Fibroblast of peridontal ligament (primary cell): ENCODE measurements around the gene HINT3.
"Not testable (repeated sequence)": the region's sequence is repeated elsewhere in the genome, so short reads cannot be mapped to it uniquely, and the experiment has no call there.

Source experiments
- DNase-seq: peaks from one replicate; pipeline ENCODE4 v3.0.0-alpha.2; 2010; ENCODE audit errors: extremely low read depth

Gene HINT3

GRCh38 chr6:125961117-125961516, 4.5 kb downstream of the HINT3 start:
- no peak for DNase-seq

GRCh38 chr6:125962900-125963497, 6.4 kb downstream of the HINT3 start:
- no peak for DNase-seq

- DNase-seq = no peak
These were observed 7.2 kb downstream of the HINT3 start for GRCh38 chr6:125963817-125964216.

DNA sequence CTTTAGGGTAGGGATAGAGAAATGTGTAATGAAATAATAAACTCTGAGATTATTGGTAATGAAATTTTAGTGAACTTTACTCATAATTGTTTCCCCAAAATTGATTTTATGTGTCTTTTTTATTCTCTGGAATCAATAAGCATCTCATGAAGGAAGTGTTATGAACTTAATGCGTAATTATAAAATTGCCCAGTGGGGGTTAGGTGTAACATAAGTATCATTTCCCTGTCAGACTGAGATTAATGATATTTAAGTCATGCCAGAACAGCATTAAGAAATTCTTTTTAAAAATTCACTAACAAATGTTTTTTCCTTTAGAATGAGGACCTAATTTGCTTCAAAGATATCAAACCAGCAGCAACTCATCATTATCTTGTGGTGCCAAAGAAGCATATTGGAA, 10.0 kb downstream of the HINT3 start:
- no peak for DNase-seq

GRCh38 chr6:125968493-125968892, 11.9 kb downstream of the HINT3 start:
- no peak for DNase-seq

GRCh38 chr6:125970760-125971159, 14.2 kb downstream of the HINT3 start:
- no peak for DNase-seq

DNA sequence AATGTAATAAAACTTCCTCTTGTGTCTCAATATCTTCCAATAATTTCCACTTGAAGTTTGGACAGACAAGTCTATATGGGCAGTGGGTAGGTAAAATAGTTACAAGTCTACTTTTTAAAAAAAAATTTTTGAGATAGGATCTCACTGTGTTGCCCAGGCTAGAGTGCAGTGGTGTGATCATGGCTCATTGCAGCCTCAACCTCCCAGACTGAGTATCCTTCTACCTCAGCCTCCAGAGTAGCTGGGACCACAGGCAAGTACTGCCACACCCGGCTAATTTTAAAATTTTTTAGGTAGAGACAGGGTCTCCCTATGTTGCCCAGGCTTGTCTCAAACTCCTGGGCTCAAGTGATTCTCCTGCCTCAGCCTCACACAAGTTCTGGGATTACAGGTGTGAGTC, 15.9 kb downstream of the HINT3 start:
- not testable (repeated sequence) for DNase-seq

GRCh38 chr6:125974214-125974866, 17.8 kb downstream of the HINT3 start:
- peak; percentile 89 for DNase-seq

DNA sequence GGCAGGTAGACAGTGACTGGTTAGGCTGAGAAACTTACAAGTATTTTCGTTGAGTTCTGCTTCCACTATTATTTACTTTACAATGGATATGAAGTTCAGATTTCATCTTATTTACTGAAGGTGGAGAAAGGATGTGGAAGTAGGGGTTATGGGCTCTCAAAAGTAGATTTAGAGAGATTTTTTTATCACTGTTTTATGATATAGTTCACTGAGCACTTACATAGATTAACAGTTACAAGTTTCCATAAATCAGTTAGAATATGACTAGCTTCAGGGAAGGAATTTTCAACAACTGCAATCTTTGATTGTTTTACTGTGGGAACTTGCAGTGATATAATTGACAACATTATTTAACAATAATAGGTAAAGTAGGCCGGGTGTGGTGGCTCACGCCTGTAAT, 22.5 kb downstream of the HINT3 start:
- DNase-seq = no peak

- peak; percentile 84 for DNase-seq
These were observed 25.1 kb downstream of the HINT3 start for GRCh38 chr6:125981571-125982185.

GRCh38 chr6:125983246-125983945, 26.8 kb downstream of the HINT3 start:
- peak; percentile 95 for DNase-seq

GRCh38 chr6:125984311-125984710, 27.7 kb downstream of the HINT3 start:
- DNase-seq = peak; percentile 80

- DNase-seq = no peak
These were observed 29.0 kb downstream of the HINT3 start for GRCh38 chr6:125985522-125985921.

DNA sequence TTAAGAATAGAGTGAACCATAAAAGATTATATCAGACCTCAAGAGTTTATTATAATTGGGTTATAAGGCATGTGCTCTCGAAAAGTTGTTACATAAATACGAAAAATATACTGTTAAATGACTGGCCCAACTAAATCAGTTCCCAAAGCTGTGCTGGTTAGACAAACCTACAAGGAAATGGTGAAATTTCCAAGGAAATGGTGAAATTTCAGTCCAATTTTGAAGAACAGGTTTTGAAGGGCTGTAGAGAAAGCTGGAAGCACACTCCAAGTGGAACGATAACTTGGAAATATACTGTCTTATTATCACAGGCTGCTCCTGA, 29.4 kb downstream of the HINT3 start:
- no peak for DNase-seq

DNA sequence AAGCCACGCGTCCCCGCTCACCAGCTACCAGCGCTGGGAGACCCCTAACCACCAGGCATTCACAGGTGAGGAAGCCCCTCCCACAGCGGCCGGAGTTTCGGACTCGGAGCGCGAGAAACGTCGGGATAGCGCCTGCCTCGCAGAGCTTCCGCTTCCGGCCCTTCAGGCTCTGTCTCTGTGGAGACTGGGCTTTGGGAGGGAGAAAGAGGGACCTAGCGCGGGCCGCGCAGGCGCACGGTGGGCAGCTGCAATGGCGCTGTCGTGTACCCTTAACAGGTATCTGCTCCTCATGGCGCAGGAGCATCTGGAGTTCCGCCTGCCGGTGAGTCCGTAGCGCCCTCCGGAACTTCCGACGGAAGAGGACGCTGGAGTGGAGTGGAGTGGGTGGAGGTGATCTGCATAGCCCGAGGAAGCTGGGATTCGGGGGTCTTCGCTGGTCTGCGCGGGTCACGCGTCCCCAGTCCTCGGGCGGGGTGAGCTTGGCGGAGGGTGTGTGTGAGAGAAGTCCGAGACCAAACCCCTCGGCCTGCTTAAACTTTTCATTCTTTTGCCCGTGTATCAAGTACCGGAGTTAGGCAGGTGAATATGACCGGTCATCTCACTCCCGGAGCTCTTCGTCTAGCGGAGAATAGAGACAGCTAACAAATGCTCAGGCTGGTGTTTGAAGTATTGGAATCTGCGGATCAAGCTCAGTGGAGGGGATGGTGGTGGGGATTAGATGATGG, 29.9 kb downstream of the HINT3 start, which contains the start of gene TRMT11:
Gene TRMT11, plus strand, starts transcription at position 240 of the 725 bp plus-strand sequence. Its CDS starts 11 bp downstream, at position 251.
- peak; percentile 81 for DNase-seq

- no peak for DNase-seq
These were observed 30.6 kb downstream of the HINT3 start for GRCh38 chr6:125987026-125987617.

GRCh38 chr6:125988280-125988679, 31.7 kb downstream of the HINT3 start:
- DNase-seq = no peak

- no peak for DNase-seq
These were observed 33.1 kb downstream of the HINT3 start for GRCh38 chr6:125989631-125990030.

DNA sequence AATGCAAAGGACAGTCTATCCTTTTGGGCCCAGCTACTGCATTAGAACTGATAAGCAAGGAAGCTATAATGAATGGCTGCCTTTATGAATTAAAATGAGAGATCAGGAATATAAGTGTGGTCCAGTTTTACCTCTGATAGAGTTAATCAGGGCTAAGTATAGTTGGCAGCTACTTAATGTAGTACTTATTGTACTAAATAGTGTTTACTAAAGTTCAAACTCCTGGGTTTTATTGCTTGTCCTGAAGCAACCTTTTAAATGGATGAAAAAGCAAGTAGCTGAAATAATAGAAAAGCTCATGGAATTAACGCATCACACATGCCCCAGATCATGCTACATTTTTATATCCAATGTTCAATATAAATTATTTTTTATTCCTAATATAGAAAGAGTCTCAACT, 35.1 kb downstream of the HINT3 start:
- DNase-seq = no peak

- no peak for DNase-seq
These were observed 38.3 kb downstream of the HINT3 start for GRCh38 chr6:125994670-125995488.
